HG03469 (cell line): ENCODE data around the gene PTPRN2.
"Not testable (repeated sequence)": the region's sequence is repeated elsewhere in the genome, so short reads cannot be mapped to it uniquely, and the experiment has no call there.

Experiments
- ATAC-seq: cut with Tn5 transposase; IDR thresholded peaks from one replicate; pipeline ENCODE4 v1.9.1; 2021; ENCODE audit warnings: mild to moderate bottlenecking, moderate library complexity, moderate number of reproducible peaks; ENCODE audit not compliant: unreplicated experiment

PTPRN2 gene

DNA sequence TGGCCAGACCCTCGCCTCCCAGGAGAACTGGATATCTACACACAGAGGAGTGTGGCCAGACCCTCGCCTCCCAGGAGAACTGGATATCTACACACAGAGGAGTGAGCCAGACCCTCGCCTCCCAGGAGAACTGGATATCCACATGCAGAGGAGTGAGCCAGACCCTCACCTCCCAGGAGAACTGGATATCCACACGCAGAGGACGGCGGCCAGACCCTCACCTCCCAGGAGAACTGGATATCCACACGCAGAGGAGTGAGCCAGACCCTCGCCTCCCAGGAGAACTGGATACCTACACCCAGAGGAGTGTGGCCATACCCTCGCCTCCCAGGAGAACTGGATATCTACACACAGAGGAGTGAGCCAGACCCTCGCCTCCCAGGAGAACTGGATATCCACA, 862.3 kb downstream of the PTPRN2 start:
- ATAC-seq: not testable (repeated sequence)

DNA sequence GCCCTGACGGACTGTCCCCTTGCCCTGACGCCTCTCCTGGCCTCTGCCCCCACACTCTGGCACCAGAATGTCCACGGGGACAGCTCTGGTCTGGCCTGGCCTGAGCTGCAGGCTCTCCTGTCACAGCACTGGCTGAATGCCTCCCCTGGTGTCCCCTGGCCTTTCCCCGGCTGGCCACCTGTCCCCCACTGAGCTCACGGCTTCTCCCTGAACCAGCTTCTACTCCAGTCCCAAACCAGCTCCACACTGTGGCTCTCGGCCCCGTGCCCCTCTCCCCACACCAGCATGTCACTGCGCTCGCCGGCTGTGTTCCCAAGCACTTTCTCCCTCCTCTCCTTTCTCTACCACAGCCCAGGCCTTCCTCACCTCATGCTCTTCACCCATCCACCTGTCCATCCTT, 864.4 kb downstream of the PTPRN2 start:
- no peak for ATAC-seq

DNA sequence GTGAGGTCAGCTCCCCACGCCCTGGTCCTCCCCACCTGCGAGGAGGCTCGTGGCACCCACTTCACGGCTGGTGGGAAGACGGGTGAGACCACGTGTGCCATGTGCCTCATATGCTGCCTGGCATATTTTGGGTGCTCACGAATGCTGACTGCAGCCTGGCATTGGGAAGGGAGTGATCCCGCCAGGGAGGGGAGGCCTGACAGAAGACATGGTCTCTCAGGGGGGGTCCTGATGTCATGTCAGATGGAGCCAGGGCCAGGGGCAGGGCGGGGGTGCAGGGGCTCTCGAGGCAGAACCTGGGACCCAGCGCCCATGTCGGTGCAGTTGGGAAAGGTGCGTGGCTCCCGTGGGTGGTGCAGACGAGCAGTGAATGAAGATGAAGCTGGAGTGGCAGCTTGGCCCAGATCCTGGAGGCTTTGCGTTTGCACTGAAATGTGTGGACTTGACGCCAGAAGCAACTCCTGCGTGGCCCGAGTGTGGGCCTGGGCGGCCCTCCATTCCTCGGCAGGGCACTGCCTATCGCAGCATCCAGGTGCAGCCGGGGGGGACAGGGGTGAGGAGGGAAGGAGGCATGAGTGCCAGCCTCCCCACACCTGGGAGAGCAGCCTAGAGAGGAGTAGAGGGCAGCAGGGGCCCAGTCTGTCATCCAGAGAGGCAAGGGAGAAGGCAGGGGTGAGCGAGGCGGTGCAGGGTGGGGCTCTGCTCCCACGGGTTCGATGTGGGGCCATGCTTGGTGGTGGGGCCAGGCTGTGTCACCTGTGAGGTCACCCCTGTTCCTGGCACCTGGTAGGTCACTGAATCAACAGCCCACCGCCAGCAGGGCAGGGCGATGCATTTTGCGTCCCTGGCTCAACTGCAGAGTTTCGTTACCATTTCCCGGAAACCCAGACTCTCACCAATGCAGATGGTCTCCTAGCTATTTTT, 865.2 kb downstream of the PTPRN2 start:
- no peak for ATAC-seq

GRCh38 chr7:157721468-157722136, 866.0 kb downstream of the PTPRN2 start:
- no peak for ATAC-seq

DNA sequence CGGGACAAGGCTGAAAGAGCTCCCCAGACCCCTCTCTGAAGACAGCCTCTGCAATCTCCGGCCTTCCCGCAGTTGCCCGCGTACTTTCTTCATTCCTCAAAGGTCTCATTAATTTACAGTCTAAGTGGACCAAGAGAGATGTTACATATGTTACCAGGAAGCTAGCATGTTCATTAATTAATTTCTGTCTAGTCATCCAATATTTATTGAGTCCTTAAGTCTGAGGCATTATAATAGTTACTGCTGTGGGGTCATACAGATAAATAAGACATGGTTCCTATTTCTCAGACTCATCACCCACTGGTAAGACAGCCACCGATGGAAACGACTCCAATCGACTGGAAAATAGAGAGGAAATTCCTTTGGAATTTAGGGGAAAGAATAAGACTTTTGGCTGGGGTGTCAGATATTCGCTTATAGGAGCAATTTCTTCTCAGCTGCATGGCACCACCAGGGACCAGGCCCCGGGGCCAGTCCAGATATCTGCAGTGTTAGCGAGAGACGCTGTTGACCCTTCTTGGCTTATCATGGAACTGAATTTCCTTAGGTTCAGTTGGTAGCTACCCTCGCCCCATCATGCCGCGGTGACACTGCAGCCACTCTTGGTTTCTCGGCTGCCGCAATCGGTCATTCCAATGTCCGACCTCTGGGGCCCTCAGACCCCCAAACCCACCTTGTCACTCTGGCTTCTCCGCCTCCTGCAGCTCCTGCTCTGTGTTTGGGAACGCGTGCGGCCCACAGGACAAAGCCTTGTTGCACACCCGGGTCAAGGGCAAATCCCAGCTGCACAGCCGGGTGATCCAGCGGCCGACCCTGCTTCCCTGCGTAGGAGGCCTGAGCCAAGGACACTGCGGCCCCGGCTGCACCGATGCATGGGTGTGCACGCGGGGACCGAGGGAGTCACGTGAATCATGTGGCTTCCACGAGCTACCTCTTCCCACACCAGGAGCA, 867.6 kb downstream of the PTPRN2 start:
- ATAC-seq: no peak

- ATAC-seq: no peak
These were observed 868.5 kb downstream of the PTPRN2 start for GRCh38 chr7:157719008-157719682.

- no peak for ATAC-seq
These were observed 869.2 kb downstream of the PTPRN2 start for GRCh38 chr7:157718303-157719007.

- ATAC-seq: no peak
These were observed 870.1 kb downstream of the PTPRN2 start for GRCh38 chr7:157717211-157718174.

GRCh38 chr7:157715938-157716280, 871.7 kb downstream of the PTPRN2 start:
- no peak for ATAC-seq

DNA sequence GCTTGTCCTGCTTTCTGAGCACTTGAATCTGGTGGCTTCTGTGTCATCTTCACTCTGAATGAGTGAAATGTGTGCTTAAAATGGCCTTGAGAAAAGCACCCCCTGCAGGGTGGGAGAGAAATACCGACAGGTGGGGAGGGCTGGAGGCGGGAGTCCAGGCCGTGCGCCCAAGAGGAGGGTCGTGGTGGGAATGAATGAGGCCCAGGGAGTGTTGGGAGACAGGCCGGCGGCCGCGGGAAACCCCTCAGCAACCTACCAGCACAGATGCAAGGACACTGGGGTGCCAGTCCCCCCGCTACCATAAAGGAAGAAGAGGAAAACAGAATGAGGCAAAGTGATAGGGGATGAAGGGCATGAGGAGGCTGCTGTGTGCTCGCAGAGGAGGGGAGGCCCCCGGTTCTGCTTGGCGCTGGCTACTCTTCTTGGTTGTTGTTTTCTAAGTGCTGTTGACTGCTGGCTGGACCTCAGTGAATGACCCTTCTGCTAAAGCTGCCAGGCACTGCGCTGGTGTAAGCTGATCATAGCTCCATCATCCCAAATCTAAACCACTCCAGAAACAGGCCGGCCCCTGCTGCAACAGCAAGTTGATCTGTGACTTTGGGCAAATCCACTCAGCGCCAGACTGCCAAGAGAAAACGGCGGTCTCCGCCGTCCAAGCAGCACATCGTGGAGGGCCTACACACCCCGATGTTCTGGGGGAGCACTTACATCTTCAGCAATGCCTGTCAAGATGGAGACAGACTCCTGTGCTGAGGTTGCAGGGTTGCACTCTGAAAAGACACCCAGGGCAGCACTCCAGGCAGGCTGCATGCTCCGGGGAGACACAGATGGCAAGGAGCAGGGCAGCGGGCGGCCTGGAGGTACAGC, 872.3 kb downstream of the PTPRN2 start:
- no peak for ATAC-seq

- no peak for ATAC-seq
These were observed 873.2 kb downstream of the PTPRN2 start for GRCh38 chr7:157714166-157715070.

DNA sequence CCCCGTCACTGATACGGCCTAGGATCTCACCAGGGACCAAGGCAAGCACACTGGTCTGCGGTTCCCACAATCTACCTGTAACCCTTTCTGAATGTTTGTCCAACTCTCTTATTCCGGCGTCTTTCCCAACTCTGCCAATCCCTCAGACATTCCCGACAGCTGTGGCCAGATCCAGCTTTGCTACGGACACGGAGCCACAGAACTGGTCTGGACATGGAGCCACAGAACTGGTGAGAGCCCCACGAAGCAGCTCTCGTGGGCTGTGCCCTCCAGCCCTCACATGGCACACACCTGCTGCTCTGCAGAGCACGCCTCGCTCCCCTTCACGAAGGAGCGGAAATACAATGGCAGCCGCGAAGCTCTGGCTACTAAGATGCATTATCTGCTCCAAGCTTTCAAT, 874.0 kb downstream of the PTPRN2 start:
- ATAC-seq: no peak

GRCh38 chr7:157712666-157713235, 874.9 kb downstream of the PTPRN2 start:
- ATAC-seq: no peak

DNA sequence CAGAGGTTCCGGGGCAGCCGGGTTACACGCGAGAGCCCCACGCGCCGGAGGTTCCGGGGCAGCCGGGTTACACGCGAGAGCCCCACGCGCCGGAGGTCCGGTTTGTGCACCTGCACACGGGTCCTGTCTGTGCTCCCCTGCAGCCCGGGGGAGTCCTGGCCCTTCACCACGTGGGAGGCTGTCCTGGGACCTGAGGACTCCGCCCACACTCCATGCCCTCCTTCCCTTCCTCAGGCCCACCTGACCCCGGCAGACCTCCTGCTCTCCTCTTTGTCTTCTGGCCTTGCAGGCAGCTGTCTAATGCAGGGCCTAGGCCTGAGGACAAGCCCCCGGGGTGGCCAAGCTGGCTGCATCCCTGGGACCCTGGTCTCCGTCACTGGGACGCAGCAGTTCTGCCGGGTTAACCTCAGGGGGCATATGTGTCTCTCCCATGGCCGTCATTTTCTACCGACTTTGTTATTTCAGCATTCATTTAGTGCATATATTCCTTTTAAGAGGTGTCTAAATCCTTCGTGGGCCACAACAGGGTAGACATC, 876.2 kb downstream of the PTPRN2 start:
- ATAC-seq: no peak

DNA sequence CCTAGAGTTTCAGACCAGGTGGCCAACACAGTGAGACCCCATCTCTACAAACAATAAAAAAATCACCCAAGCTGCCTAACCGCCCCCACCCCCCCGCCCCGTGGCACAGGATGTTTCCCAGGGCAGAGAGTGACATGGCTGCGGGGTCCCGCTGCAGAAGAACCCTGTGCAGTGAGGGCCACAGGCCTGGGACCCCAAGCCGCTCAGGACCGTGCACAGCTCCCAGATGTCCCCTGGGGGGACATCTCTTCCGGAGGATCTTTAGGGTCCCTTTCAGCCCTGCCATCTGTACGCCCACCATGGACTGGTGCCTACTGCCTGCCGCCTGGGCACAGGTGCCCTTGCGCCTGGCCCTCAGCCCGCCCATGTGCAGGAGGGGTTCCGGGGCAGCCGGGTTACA, 877.2 kb downstream of the PTPRN2 start:
- ATAC-seq: no peak

DNA sequence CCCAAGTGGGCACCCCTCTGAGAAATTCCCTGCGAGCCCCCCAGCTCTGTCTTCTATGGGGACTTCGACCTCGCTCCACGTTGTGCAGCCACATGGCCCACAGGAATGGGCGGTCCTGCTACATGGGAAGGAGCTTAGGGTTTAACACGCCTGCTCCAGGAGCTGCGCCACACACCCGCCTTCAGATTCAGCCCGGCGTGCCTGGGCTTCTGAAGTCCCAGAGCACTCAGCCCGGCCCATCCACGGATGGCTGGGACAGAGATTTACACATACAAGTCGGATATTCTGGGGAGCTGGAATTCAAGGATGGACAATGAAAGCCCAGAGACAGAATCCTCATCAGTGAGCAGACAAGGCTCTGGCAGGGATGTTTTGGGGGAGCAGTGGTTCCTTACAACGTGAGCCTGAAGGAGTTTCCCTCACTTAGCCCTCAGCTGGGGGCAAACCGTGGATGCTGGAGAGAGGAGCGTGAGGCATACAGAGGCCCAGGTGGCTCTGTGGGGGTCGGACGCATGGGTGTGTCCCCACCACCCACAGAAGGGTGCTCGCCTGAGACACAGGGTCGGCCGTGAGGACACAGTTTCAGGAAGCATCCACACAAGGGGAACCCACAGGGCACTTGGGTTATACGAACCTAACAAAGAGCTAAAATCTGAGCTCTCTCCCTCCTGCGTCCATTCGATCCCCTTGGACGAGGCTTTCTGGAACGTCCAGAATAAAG, 877.9 kb downstream of the PTPRN2 start:
- no peak for ATAC-seq
